ENCODE data around the gene COBLL1. TPM values are rescaled to one million over a fixed set of nuclear protein-coding genes. Genes with fewer than 3 reads are reported as not detected.

The COBLL1 gene
- total RNA-seq, 1 experiment from 2014 or later, result 42.1 TPM

- no peak overlapping the region for H3K4me3 ChIP-seq (ENCODE audit: low read depth, low read length)
- intact Hi-C loops (cut with micrococcal nuclease; ENCODE audit: unreplicated experiment), result no loop called here
- ChIA-PET POLR2A (no interaction called here), CTCF (no interaction called here)
- peaks cover 9% of the 10 kb centered on the region for H3K4me1 ChIP-seq
- Mint-ChIP-seq H3K9me3 (ENCODE audit: unreplicated experiment) (no peaks in the 10 kb centered on the region), H3K27me3 (ENCODE audit: insufficient read depth, unreplicated experiment) (no peaks in the 10 kb centered on the region), H3K27ac (ENCODE audit: unreplicated experiment) (no peak overlapping the region), H3K4me3 (ENCODE audit: unreplicated experiment) (no peak overlapping the region), H3K4me1 (ENCODE audit: low read depth, unreplicated experiment) (no peaks in the 10 kb centered on the region), H3K36me3 (ENCODE audit: insufficient read depth, unreplicated experiment) (no peaks in the 10 kb centered on the region)
- no peaks in the 10 kb centered on the region for H3K9me3 ChIP-seq
- DNase-seq, result no peak
- no TSS peak for BruUV-seq (replicated peaks)
- H3K27me3 ChIP-seq (replicated peaks; ENCODE audit: control insufficient read depth, insufficient read depth, low read length), result no peaks in the 10 kb centered on the region
- TF ChIP-seq CTCF (IDR thresholded peaks at IDR 0.05; ENCODE audit: insufficient read depth in 1 of 2, low read depth in 1 of 2, low read length in 1 of 2, severe bottlenecking in 1 of 2, unreplicated experiment in 1 of 2), result no peak
- H3K36me3 ChIP-seq (ENCODE audit: control insufficient read depth, insufficient read depth, low read length), result no peaks in the 10 kb centered on the region
Observed at GRCh38 chr2:164888592-164888991, 47.0 kb upstream of the COBLL1 start.

GRCh38 chr2:164887434-164888144 is 46.0 kb upstream of the COBLL1 start:
- TF ChIP-seq CTCF (IDR thresholded peaks at IDR 0.05; ENCODE audit: insufficient read depth in 1 of 2, low read depth in 1 of 2, low read length in 1 of 2, severe bottlenecking in 1 of 2, unreplicated experiment in 1 of 2), result no peak
- no peak for DNase-seq
- Mint-ChIP-seq H3K36me3 (ENCODE audit: insufficient read depth, unreplicated experiment) (no peaks in the 10 kb centered on the region), H3K27ac (ENCODE audit: unreplicated experiment) (no peak overlapping the region), H3K9me3 (ENCODE audit: unreplicated experiment) (no peaks in the 10 kb centered on the region), H3K27me3 (ENCODE audit: insufficient read depth, unreplicated experiment) (no peaks in the 10 kb centered on the region), H3K4me3 (ENCODE audit: unreplicated experiment) (no peak overlapping the region), H3K4me1 (ENCODE audit: low read depth, unreplicated experiment) (no peaks in the 10 kb centered on the region)
- ChIA-PET POLR2A (no interaction called here), CTCF (no interaction called here)
- no peaks in the 10 kb centered on the region for H3K36me3 ChIP-seq (ENCODE audit: control insufficient read depth, insufficient read depth, low read length)
- H3K9me3 ChIP-seq, result no peaks in the 10 kb centered on the region
- H3K4me1 ChIP-seq, result peaks cover 9% of the 10 kb centered on the region
- no peak overlapping the region for H3K4me3 ChIP-seq (ENCODE audit: low read depth, low read length)
- intact Hi-C loops (cut with micrococcal nuclease; ENCODE audit: unreplicated experiment), result no loop called here
- no peaks in the 10 kb centered on the region for H3K27me3 ChIP-seq (replicated peaks; ENCODE audit: control insufficient read depth, insufficient read depth, low read length)
- BruUV-seq (replicated peaks), result no TSS peak

GRCh38 chr2:164882276-164882675 is 40.7 kb upstream of the COBLL1 start:
- no peaks in the 10 kb centered on the region for H3K36me3 ChIP-seq (ENCODE audit: control insufficient read depth, insufficient read depth, low read length)
- no peaks in the 10 kb centered on the region for H3K27me3 Mint-ChIP-seq (ENCODE audit: insufficient read depth, unreplicated experiment)
- no peaks in the 10 kb centered on the region for H3K9me3 ChIP-seq
- no peaks in the 10 kb centered on the region for H3K36me3 Mint-ChIP-seq (ENCODE audit: insufficient read depth, unreplicated experiment)
- H3K27me3 ChIP-seq (replicated peaks; ENCODE audit: control insufficient read depth, insufficient read depth, low read length), result no peaks in the 10 kb centered on the region
- H3K27ac Mint-ChIP-seq (ENCODE audit: unreplicated experiment), result peak overlapping the region; percentile 7
- POLR2A ChIA-PET, result no interaction called here
- intact Hi-C loops (cut with micrococcal nuclease; ENCODE audit: unreplicated experiment), result loop anchor here (2.0 kb wide), 1 partner anchor 31 kb away; no protein-coding TSS in a partner anchor
- CTCF ChIA-PET, result interaction anchor here (1.0 kb wide), 1 partner anchor 148 kb away, joined by 3 read pairs; no protein-coding TSS in a partner anchor
- H3K4me3 ChIP-seq (ENCODE audit: low read depth, low read length), result no peak overlapping the region
- no peaks in the 10 kb centered on the region for H3K9me3 Mint-ChIP-seq (ENCODE audit: unreplicated experiment)
- H3K4me1 Mint-ChIP-seq (ENCODE audit: low read depth, unreplicated experiment), result no peaks in the 10 kb centered on the region
- no peak for TF ChIP-seq CTCF (IDR thresholded peaks at IDR 0.05; ENCODE audit: insufficient read depth in 1 of 2, low read depth in 1 of 2, low read length in 1 of 2, severe bottlenecking in 1 of 2, unreplicated experiment in 1 of 2)
- no peak overlapping the region for H3K4me3 Mint-ChIP-seq (ENCODE audit: unreplicated experiment)
- H3K4me1 ChIP-seq, result peaks cover 2% of the 10 kb centered on the region
- no TSS peak for BruUV-seq (replicated peaks)
- DNase-seq, result no peak
